ENCODE results near the gene ARHGAP15.

The ARHGAP15 gene

DNA sequence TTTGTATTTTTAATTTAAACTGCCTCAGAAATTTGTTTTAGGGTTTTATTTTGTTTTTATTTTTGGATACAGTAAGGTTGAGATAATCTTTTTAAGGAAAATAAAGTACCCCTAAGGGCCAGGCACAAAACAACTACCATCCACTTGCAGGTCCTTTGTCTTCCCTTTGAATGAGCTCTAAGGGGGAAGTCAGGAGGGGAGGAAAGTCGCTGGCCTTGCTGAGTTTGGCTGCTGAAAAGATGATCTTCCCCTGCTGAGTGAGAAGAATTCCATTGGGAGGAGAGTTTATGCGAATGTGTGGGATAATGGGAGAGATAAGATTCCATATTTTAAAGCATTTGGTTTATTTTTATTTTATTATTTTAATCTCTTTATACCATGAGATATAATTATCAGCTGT is 100.7 kb downstream of the ARHGAP15 start:
- no peak for DNase-seq

DNA sequence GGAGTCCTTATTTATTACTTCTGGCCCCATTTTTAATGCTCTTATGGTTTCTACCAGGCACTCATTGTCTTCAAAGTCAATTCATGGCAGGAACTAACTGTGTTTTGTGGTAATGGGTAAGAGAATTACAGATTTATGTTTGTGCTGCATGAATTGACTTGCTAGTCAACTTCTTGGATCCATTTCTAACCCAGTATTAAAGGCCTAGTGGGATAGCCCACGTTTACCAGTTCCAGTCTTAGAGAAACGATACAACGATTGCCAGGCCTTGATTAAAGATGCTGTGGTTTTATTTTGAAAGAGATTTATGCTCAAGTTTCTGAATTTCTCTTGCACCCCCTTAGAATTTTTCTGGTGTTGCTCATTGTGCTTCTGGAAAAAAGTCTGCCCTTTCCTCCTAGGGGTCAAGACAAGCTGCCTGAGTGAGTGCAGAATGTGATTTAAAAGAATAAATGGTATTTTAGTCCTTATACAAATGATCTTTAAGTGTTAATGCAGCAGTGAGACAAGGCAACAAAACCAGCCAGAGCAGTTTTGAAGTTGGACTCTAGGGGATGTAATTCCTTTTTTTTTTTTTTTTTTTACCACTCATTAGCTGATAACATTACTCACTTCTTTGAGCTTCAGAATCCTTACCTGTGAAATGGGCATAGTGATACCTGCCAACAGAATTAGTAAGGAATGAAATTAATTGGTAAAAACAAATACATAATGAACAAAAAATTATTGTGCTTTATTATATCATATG is 101.5 kb downstream of the ARHGAP15 start:
- DNase-seq = no peak

DNA sequence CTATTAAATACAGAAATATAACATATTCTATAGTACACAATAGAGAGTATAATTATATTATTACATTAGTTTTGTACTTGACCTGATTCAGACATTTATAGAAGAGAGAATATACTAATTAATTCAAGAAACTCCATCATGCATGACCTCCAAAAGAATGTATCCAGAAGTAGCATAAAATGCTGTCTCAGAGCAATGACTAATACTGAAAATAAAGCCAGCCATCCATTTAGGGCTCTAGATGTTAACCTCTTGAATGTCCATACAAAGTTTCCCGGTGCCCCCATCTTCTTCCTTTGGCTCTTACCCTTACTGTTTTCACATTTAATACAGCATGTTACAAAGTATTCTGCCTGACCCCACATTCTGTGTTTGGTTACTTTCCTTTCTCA is 102.0 kb downstream of the ARHGAP15 start:
- no peak for DNase-seq

GRCh38 chr2:143237146-143237777 is 108.0 kb downstream of the ARHGAP15 start:
- DNase-seq = no peak

GRCh38 chr2:143241403-143242088 is 112.3 kb downstream of the ARHGAP15 start:
- no peak for DNase-seq

- DNase-seq = no peak
These were observed 117.0 kb downstream of the ARHGAP15 start for GRCh38 chr2:143246246-143246645.

DNA sequence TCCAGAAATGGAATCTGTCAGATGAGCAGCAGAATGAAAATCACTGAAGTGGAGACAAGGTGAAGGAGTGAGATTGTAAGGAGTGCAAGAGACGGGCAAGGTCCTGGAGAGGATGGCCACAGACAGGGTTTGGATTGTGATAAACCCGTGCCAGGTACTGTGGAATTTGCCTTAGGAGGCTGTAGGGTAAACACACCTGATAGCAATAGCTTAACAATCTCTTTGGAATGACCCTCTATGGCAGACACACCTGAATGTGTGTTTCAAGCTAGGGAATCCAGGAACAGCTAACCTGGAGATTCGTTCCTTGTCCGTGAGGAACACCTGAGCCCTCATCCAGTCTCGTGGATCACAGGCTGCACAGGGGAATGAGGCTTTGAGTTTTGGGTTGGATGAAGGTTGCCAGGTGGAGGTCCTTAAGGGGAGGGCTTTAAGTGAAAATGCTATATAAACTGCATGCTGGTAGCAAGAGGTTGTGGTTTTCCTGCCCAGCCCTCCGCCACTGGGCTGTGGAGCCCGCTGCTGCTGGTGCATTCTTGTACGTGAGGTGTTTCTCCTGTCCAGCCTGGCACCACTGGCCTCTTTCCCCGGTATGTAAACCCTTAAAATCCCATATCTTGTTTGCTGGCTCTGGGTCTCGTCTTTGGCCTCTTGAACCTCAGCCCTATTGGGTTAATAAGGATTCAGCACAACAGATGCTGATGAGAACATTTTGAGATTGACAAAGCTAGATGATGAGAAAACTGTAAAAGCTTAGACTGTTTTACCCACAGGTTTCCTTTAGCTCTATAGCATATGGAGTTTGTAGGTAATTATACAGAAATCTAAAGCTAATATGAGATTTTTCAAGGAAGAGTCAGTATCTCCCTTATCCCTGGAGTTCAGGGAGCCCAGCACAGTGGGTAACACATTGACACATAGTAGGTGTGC is 117.9 kb downstream of the ARHGAP15 start:
- no peak for DNase-seq

DNA sequence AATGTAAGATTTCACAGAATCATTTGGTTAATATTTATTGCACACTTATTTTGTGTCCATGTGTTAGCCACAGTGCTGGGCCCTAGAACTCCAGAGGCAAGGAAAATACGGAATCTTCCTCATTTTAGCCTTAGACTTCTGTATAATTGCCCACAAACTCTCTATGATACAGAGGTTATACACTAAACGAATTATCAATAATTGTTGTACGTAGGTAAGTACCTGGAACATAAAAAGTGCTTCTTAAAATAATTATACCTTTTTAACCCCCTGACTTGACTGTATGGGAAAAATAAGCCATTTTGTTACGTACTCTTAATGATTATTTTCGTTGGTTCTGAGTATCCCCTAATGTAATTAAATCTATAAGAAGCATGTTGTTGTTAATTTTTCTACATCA is 119.4 kb downstream of the ARHGAP15 start:
- DNase-seq = no peak

DNA sequence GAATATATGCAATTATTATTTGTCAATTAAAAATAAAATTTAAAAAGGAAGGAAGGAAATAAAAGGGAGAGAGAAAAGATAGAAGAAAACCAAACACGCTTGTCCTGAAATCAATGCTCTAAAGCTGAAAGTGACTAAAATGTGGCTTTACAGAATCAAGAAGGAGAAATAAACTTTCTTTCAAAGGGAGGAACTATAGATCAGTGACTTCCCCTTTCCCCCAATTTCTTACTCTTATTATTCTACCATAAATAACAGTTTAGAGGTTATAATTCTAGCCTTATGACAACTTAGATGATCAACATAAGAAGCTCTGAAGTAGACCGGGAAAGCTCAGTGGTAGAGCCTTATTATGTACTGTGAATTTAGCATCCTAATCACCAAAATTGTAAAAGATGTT is 122.5 kb downstream of the ARHGAP15 start:
- no peak for DNase-seq

GRCh38 chr2:143252138-143252907 is 123.1 kb downstream of the ARHGAP15 start:
- no peak for DNase-seq

- DNase-seq = no peak
These were observed 124.9 kb downstream of the ARHGAP15 start for GRCh38 chr2:143254110-143254509.

GRCh38 chr2:143255086-143255485 is 125.9 kb downstream of the ARHGAP15 start:
- DNase-seq = no peak

DNA sequence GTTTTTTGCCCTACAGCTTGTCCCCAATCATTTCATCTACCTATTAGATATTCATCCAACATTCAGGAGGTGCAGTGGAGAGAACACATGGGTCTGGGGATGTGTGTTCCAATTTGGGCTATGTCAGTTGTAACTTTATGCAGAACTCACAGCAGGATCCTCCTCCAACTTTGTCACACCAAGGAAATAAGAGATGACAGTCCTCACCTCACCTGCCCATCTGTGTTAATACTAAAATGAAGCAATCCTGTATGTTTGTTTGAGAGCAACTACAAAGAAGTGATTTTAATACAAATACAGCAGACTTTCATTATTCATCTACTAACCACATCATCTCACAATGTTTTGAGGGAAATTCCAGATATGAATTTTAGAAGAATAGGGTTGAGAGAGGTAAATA is 126.7 kb downstream of the ARHGAP15 start:
- no peak for DNase-seq

- no peak for DNase-seq
These were observed 129.1 kb downstream of the ARHGAP15 start for GRCh38 chr2:143258126-143258892.

GRCh38 chr2:143259368-143259958 is 130.2 kb downstream of the ARHGAP15 start:
- DNase-seq = peak; percentile 34

- no peak for DNase-seq
These were observed 132.8 kb downstream of the ARHGAP15 start for GRCh38 chr2:143261986-143262385.

GRCh38 chr2:143262389-143262788 is 133.2 kb downstream of the ARHGAP15 start:
- DNase-seq = no peak

GRCh38 chr2:143263066-143263625 is 133.9 kb downstream of the ARHGAP15 start:
- DNase-seq = no peak

GRCh38 chr2:143264851-143265250 is 135.6 kb downstream of the ARHGAP15 start:
- DNase-seq = no peak

DNA sequence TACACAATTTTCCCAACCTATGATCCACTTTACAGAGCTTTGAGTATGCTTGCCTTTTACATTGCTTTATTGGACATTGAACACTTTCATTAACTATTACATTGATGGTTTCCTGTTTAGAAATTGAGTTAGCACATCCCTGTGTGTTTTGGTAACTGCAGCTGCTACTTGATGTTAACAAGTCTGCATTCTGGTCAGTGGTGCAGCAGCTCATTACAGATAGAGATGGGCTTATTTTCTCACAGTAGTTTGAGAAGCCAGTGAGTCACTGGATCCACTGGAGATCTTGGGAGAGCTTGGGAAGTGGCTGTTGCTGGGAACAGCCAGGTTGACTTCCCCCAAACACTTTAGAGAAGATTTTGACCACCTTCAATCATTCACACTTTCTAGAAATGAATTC is 150.5 kb downstream of the ARHGAP15 start:
- no peak for DNase-seq
